Epithelial cell of proximal tubule (primary cell): ENCODE data around the gene AP3B1. TPM values are rescaled to one million over a fixed set of nuclear protein-coding genes. Genes with fewer than 3 reads are reported as not detected.

Source experiments
- DNase-seq: peaks from one replicate; pipeline ENCODE4 v3.0.0-alpha.2; 2011; ENCODE audit warnings: low read depth
- H3K4me3 ChIP-seq: 2 replicates; pipeline ENCODE4 v1.5.1; 2011; ENCODE audit warnings: low read depth, mild to moderate bottlenecking, low read length
- CTCF ChIP-seq: conservative IDR thresholded peaks from 2 replicates; pipeline ENCODE4 v1.5.1; 2012; ENCODE audit warnings: low read depth, mild to moderate bottlenecking, low read length
- total RNA-seq: library from RNA; depleted of rRNA; stranded (reverse); fragments of >200 nt; gene quantifications from 2 replicates; pipeline ENCODE4 v1.2.3, GENCODE V29; 2015

The AP3B1 gene
- total RNA-seq, 1 donor from 2014 or later = 47.1 TPM

GRCh38 chr5:77996943-77997342 is 297.6 kb downstream of the AP3B1 start:
- H3K4me3 ChIP-seq = no peak overlapping the region
- TF ChIP-seq CTCF = no peak
- DNase-seq = no peak

- DNase-seq = no peak
- no peak for TF ChIP-seq CTCF
- no peak overlapping the region for H3K4me3 ChIP-seq
These were observed 298.6 kb downstream of the AP3B1 start for GRCh38 chr5:77995793-77996409.

GRCh38 chr5:77994943-77995342 is 299.6 kb downstream of the AP3B1 start:
- no peak for DNase-seq
- no peak for TF ChIP-seq CTCF
- H3K4me3 ChIP-seq = no peak overlapping the region

- TF ChIP-seq CTCF = no peak
- DNase-seq = no peak
- H3K4me3 ChIP-seq = no peak overlapping the region
These were observed 300.6 kb downstream of the AP3B1 start for GRCh38 chr5:77993855-77994318.

GRCh38 chr5:77993141-77993854 is 301.2 kb downstream of the AP3B1 start:
- DNase-seq = no peak
- H3K4me3 ChIP-seq = no peak overlapping the region
- no peak for TF ChIP-seq CTCF

- TF ChIP-seq CTCF = no peak
- no peak for DNase-seq
- no peak overlapping the region for H3K4me3 ChIP-seq
These were observed 303.4 kb downstream of the AP3B1 start for GRCh38 chr5:77991084-77991483.

GRCh38 chr5:77990020-77990419 is 304.5 kb downstream of the AP3B1 start:
- no peak for DNase-seq
- no peak overlapping the region for H3K4me3 ChIP-seq
- no peak for TF ChIP-seq CTCF
